Neural cell (in vitro differentiated cells): ENCODE data around the gene FYN. TPM values are rescaled to one million over a fixed set of nuclear protein-coding genes. Genes with fewer than 3 reads are reported as not detected.

Experiments
- H2AFZ ChIP-seq: fragments of 200-600, 300-800 bp; sonication (generic), shearing (Covaris generic); 2 replicates; pipeline ENCODE4 v1.6.0; 2014; ENCODE audit warnings: low read depth, mild to moderate bottlenecking, antibody characterized with exemption, low read length, moderate library complexity
- H3F3A ChIP-seq: fragments of 200-600 bp; shearing (Covaris generic); 2 replicates; pipeline ENCODE4 v1.6.1; 2016; ENCODE audit warnings: mild to moderate bottlenecking, moderate library complexity, mixed read lengths, antibody characterized with exemption, low read length; ENCODE audit not compliant: insufficient read depth, poor library complexity, severe bottlenecking
- H3K27ac ChIP-seq: fragments of 200-600, 300-800 bp; sonication (generic), shearing (Covaris generic); 2 replicates; pipeline ENCODE4 v1.5.1; 2014; ENCODE audit warnings: mild to moderate bottlenecking, low read length, moderate library complexity
- H3K27me3 ChIP-seq: fragments of 300-800, 200-600 bp; sonication (generic), shearing (Covaris generic); 2 replicates; pipeline ENCODE4 v1.6.0; 2014; ENCODE audit warnings: mild to moderate bottlenecking, low read depth, low read length, moderate library complexity; ENCODE audit not compliant: insufficient read depth
- H3K36me3 ChIP-seq: fragments of 300-800, 200-600 bp; sonication (generic), shearing (Covaris generic); 2 replicates; pipeline ENCODE4 v1.5.1; 2014; ENCODE audit warnings: mild to moderate bottlenecking, antibody characterized with exemption, low read length, moderate library complexity; ENCODE audit not compliant: insufficient read depth
- H3K4me2 ChIP-seq: fragments of 300-800, 200-600 bp; sonication (generic), shearing (Covaris generic); 2 replicates; pipeline ENCODE4 v1.6.0; 2014; ENCODE audit warnings: mild to moderate bottlenecking, low read length
- H3K4me3 ChIP-seq: fragments of 300-800, 200-600 bp; sonication (generic), shearing (Covaris generic); 2 replicates; pipeline ENCODE4 v1.5.1; 2014; ENCODE audit warnings: mild to moderate bottlenecking, low read length, moderate library complexity
- H3K79me2 ChIP-seq: fragments of 200-600 bp; shearing (Covaris generic); replicated peaks from 2 replicates; pipeline ENCODE4 v1.6.0; 2014; ENCODE audit warnings: mild to moderate bottlenecking, low read length, moderate library complexity; ENCODE audit not compliant: insufficient read depth
- H3K9ac ChIP-seq: fragments of 300-800, 200-600 bp; sonication (generic), shearing (Covaris generic); 2 replicates; pipeline ENCODE4 v1.6.1; 2016; ENCODE audit warnings: mild to moderate bottlenecking, low read length, mixed read lengths
- H3K9me2 ChIP-seq: fragments of 200-600 bp; shearing (Covaris generic); 2 replicates; pipeline ENCODE4 v1.6.1; 2016; ENCODE audit warnings: mild to moderate bottlenecking, low read length, mixed read lengths; ENCODE audit not compliant: insufficient read depth
- H3K9me3 ChIP-seq: fragments of 200-600, 300-800 bp; sonication (generic), shearing (Covaris generic); 2 replicates; pipeline ENCODE4 v1.6.1; 2016; ENCODE audit warnings: mild to moderate bottlenecking, mixed run types, low read length, moderate library complexity, mixed read lengths
- H4K20me1 ChIP-seq: fragments of 200-600 bp; shearing (Covaris generic); 2 replicates; pipeline ENCODE4 v1.6.1; 2016; ENCODE audit warnings: mild to moderate bottlenecking, mixed run types; ENCODE audit not compliant: insufficient read depth
- CTCF ChIP-seq: fragments of 450-650 bp; IDR thresholded peaks from 2 replicates; pipeline ENCODE4 v1.5.1; 2014; ENCODE audit warnings: antibody characterized with exemption, mild to moderate bottlenecking, moderate library complexity; ENCODE audit not compliant: poor library complexity, severe bottlenecking
- EP300 ChIP-seq: fragments of 450-650 bp; conservative IDR thresholded peaks from 2 replicates; pipeline ENCODE4 v1.6.1; 2014; ENCODE audit warnings: antibody characterized with exemption, mild to moderate bottlenecking, moderate library complexity; ENCODE audit not compliant: poor library complexity, severe bottlenecking
- EZH2 ChIP-seq: fragments of 200-600, 300-800 bp; shearing (Covaris generic), sonication (generic); IDR thresholded peaks from 2 replicates; pipeline ENCODE4 v1.6.1; 2014; ENCODE audit warnings: antibody characterized with exemption, low read length, borderline replicate concordance, mild to moderate bottlenecking; ENCODE audit not compliant: insufficient read depth, poor library complexity, severe bottlenecking
- MXI1 ChIP-seq: fragments of 450-650 bp; conservative IDR thresholded peaks from 2 replicates; pipeline ENCODE4 v1.6.1; 2014; ENCODE audit warnings: antibody characterized with exemption, mild to moderate bottlenecking; ENCODE audit not compliant: poor library complexity, severe bottlenecking
- POLR2AphosphoS5 ChIP-seq: IDR thresholded peaks from 2 replicates; pipeline ENCODE4 v1.6.1; 2012
- RAD21 ChIP-seq: fragments of 450-650 bp; conservative IDR thresholded peaks from 2 replicates; pipeline ENCODE4 v1.6.1; 2014; ENCODE audit warnings: antibody characterized with exemption, mild to moderate bottlenecking, moderate library complexity
- REST ChIP-seq: IDR thresholded peaks from 2 replicates; pipeline ENCODE4 v1.6.1; 2012; ENCODE audit warnings: borderline replicate concordance
- SMC3 ChIP-seq: fragments of 450-650 bp; conservative IDR thresholded peaks from 2 replicates; pipeline ENCODE4 v1.6.1; 2014; ENCODE audit warnings: antibody characterized with exemption, mild to moderate bottlenecking, moderate library complexity; ENCODE audit not compliant: poor library complexity
- TAF1 ChIP-seq: IDR thresholded peaks from 2 replicates; pipeline ENCODE4 v1.6.1; 2012; ENCODE audit warnings: low read depth
- polyA plus RNA-seq: library from polyadenylated mRNA; depleted of rRNA; stranded (reverse); fragments of >200 nt; gene quantifications from 2 replicates; pipeline ENCODE4 v1.2.3, GENCODE V29; 2014

FYN gene
- polyA plus RNA-seq, 1 donor from 2014 or later = 277 TPM

DNA sequence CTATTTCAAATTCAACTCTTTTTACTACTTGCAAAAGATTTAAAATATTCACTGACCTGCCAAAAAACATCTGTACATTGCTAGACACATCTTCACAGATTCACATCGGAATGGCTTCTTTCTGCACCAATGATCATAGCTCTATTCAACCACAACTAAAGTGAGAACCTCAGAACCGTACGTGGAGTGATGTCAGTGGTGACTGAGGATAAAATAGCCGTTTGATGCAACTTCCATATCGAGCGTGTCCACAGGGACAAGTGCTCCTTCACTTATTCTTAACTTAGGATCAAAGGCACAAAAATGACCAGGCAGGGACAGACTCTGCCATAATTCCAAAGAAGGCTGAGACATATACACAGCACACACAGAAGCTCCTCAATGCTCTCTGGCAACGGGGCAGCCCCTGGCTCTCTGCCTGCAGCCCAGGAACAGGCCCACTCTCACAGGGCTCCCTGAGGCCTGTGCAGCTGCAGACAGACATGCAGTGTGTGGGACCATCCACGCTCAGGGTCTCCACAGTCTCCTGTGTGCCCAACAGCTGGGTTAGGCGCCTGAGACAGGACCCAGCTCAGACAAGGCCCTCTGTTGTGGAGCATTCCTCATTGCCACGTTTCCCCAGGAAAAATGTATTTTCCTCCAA, 22.8 kb downstream of the FYN start:
- Histone ChIP-seq H3K4me3 (peak overlapping the region; percentile 9), H3K27ac (peak overlapping the region; percentile 83), H3K9me3 (no peaks in the 10 kb centered on the region), H3K9me2 (no peaks in the 10 kb centered on the region), H3K27me3 (no peaks in the 10 kb centered on the region), H4K20me1 (no peaks in the 10 kb centered on the region), H3F3A (peaks cover 3% of the 10 kb centered on the region), H2AFZ (no peak overlapping the region), H3K79me2 (peaks cover 93% of the 10 kb centered on the region), H3K9ac (no peak overlapping the region), H3K4me2 (no peak overlapping the region), H3K36me3 (no peaks in the 10 kb centered on the region)
- TF ChIP-seq RAD21 (no peak), EP300 (no peak), REST (no peak), MXI1 (no peak), TAF1 (no peak), CTCF (no peak), POLR2AphosphoS5 (no peak), SMC3 (no peak), EZH2 (no peak)

GRCh38 chr6:111849298-111849697, 24.0 kb downstream of the FYN start:
- H3K9me2 ChIP-seq = no peaks in the 10 kb centered on the region
- H3K36me3 ChIP-seq = no peaks in the 10 kb centered on the region

More at GRCh38 chr6:111849298-111849697, 24.0 kb downstream of the FYN start:
- Histone ChIP-seq H3K79me2 (peaks cover 93% of the 10 kb centered on the region), H3K9ac (no peak overlapping the region), H3K27me3 (no peaks in the 10 kb centered on the region), H3K4me2 (no peak overlapping the region), H2AFZ (no peak overlapping the region), H4K20me1 (no peaks in the 10 kb centered on the region), H3K27ac (no peak overlapping the region), H3F3A (no peaks in the 10 kb centered on the region), H3K9me3 (no peaks in the 10 kb centered on the region), H3K4me3 (no peak overlapping the region)
- TF ChIP-seq EZH2 = no peak
- TF ChIP-seq RAD21 = no peak
- TF ChIP-seq EP300 = no peak
- TF ChIP-seq SMC3 = no peak
- TF ChIP-seq CTCF = no peak
- no peak for TF ChIP-seq MXI1
- TF ChIP-seq POLR2AphosphoS5 = no peak
- no peak for TF ChIP-seq REST
- TF ChIP-seq TAF1 = no peak
